Measurements from ENCODE around the gene SMYD5. TPM values are rescaled to one million over a fixed set of nuclear protein-coding genes. Genes with fewer than 3 reads are reported as not detected.

Gene SMYD5
- total RNA-seq, 1 experiment from 2014 or later = 37.4 TPM

DNA sequence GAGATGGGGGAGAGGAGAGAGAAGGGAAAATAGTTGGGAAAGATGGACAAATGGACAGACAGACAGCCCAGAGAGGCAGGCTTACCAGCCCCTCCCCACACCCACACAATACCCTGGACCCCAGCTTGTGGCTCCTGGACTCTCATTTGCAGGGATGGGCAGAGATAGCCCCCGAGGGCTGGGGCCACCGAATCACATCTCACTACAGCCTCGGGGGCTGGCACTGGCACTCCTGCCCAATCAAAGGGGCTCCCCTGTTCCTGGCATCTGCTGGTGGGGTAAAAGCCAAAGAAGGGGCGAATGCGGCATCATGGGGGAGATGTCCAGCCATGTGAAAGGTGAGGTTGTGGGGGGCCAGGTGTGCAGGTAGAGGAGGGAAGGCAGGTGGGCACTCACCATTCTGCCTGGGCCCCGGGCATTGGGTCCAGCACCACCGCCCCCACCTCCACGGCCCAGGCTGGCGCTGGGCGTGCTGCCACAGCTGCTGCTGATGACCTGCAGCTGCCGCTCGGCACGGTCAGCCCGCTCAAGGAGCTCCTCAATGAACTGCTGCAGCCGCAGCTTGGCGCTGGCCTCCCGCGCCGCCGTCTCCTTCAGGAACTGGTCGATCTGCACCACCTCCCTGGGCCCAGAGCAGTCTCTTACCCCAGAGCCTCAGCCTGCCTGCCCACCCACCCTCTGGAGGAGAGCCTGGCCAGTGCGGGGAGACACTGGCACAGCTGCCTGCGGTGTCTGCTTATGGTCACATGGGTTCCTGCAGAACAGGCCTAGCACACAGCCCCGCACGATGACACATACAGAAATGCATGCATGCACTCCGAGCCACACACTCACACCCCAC, 52.2 kb downstream of the SMYD5 start:
- Histone ChIP-seq H3K9ac (ENCODE audit: low read length) (no peak overlapping the region), H3K4me3 (replicated peaks in 1 of 2; ENCODE audit: low read depth in 1 of 2, low read length in 2 of 2) (no peak overlapping the region), H3K36me3 (ENCODE audit: control insufficient read depth in 1 of 2, insufficient read depth in 2 of 2, low read length in 2 of 2) (peaks cover 10 to 18% of the 10 kb centered on the region in 2 experiments; a peak in 3 of 4 replicates), H2AFZ (ENCODE audit: low read depth, low read length, poor library complexity, severe bottlenecking) (no peak overlapping the region), H3K9me2 (ENCODE audit: insufficient read depth) (no peaks in the 10 kb centered on the region), H3K79me2 (ENCODE audit: insufficient read depth, low read length) (peaks cover 30% of the 10 kb centered on the region), H4K20me1 (ENCODE audit: insufficient read depth) (no peaks in the 10 kb centered on the region), H3K4me2 (ENCODE audit: low read length) (no peak overlapping the region), H3K4me1 (ENCODE audit: control insufficient read depth in 1 of 2, insufficient read depth in 2 of 2, low read length in 2 of 2) (peaks cover 8 to 33% of the 10 kb centered on the region in 2 experiments), H3K27me3 (ENCODE audit: insufficient read depth, low read length) (no peaks in the 10 kb centered on the region), H3K27ac (ENCODE audit: low read depth, low read length) (no peak overlapping the region; the same call in 1 of the 2 replicates), H3K9me3 (ENCODE audit: control insufficient read depth in 1 of 2, insufficient read depth in 1 of 2, low read depth in 1 of 2, low read length in 2 of 2) (no peaks in the 10 kb centered on the region)
- ATAC-seq (no peak), DNase-seq (ENCODE audit: low read depth, low spot score) (no peak)
- TF ChIP-seq TCF7L2 (IDR thresholded peaks at IDR 0.05; ENCODE audit: borderline replicate concordance, extremely low read depth, insufficient read depth, insufficient read length) = no peak
- TF ChIP-seq POLR2AphosphoS5 (IDR thresholded peaks at IDR 0.05; ENCODE audit: low read depth, low read length) = no peak
- TF ChIP-seq ZBTB33 (IDR thresholded peaks at IDR 0.05; ENCODE audit: extremely low read depth, insufficient replicate concordance, low read length) = no peak
- no peak for TF ChIP-seq ELF1 (IDR thresholded peaks at IDR 0.05; ENCODE audit: borderline replicate concordance, low read depth)
- TF ChIP-seq POLR2A (IDR thresholded peaks at IDR 0.05; ENCODE audit: borderline replicate concordance, extremely low read depth, insufficient read depth, insufficient read length) = no peak
- no peak for TF ChIP-seq CTCF (IDR thresholded peaks at IDR 0.05 in 2 of 3, conservative IDR thresholded peaks at IDR 0.05 in 1 of 3; ENCODE audit: borderline replicate concordance in 1 of 3, insufficient read depth in 1 of 3, low read depth in 2 of 3, low read length in 2 of 3)
- TF ChIP-seq, protein P1, sequence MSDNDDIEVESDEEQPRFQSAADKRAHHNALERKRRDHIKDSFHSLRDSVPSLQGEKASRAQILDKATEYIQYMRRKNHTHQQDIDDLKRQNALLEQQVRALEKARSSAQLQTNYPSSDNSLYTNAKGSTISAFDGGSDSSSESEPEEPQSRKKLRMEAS (IDR thresholded peaks at IDR 0.05) = no peak
- no peak for TF ChIP-seq ZNF274 (IDR thresholded peaks at IDR 0.05; ENCODE audit: low read depth, low read length)
- TF ChIP-seq REST (IDR thresholded peaks at IDR 0.05; ENCODE audit: low read depth) = no peak
- TF ChIP-seq YY1 (IDR thresholded peaks at IDR 0.05; ENCODE audit: extremely low read depth, insufficient replicate concordance, low read depth, low read length) = no peak
- TF ChIP-seq RAD21 (IDR thresholded peaks at IDR 0.05; ENCODE audit: low read depth) = no peak
- no peak for TF ChIP-seq SIN3A (IDR thresholded peaks at IDR 0.05; ENCODE audit: low read depth)
- no peak for TF ChIP-seq EZH2 (IDR thresholded peaks at IDR 0.05)
- TF ChIP-seq SP1 (IDR thresholded peaks at IDR 0.05; ENCODE audit: low read depth) = no peak
- no peak for TF ChIP-seq SRF (IDR thresholded peaks at IDR 0.05; ENCODE audit: low read depth)
- no peak for TF ChIP-seq ZFX (IDR thresholded peaks at IDR 0.05)
- no peak for TF ChIP-seq EZH2phosphoT487 (IDR thresholded peaks at IDR 0.05; ENCODE audit: borderline replicate concordance)
- RAD21 ChIA-PET (ENCODE audit: low non-redundant PET in 1 of 2, low total read pairs in 2 of 2, uncharacterized antibody in 2 of 2, unreplicated experiment in 2 of 2) = no interaction called here
- CTCF ChIA-PET = no interaction called here
- intact Hi-C loops (cut with micrococcal nuclease) = no loop called here
- POLR2A ChIA-PET = no interaction called here
- BruUV-seq (replicated peaks) = no TSS peak
